Fibroblast of lung (primary cell): ENCODE measurements around the gene NR6A1. TPM values are rescaled to one million over a fixed set of nuclear protein-coding genes. Genes with fewer than 3 reads are reported as not detected.

Experiments used
- DNase-seq, 2 donors: peaks; one replicate each; pipeline versions ENCODE4 v3.0.0 to v3.0.0-alpha.2; 2010; ENCODE audit warnings: low read depth in 2 of 2
- H2AFZ ChIP-seq: 2 replicates; pipeline ENCODE4 v1.5.1; 2012; ENCODE audit warnings: low read length, control low read depth, inconsistent platforms
- H3K27ac ChIP-seq: 2 replicates; pipeline ENCODE4 v1.5.1; 2011; ENCODE audit warnings: low read length, control low read depth; ENCODE audit not compliant: insufficient read depth
- H3K27me3 ChIP-seq: 2 replicates; pipeline ENCODE4 v1.5.1; 2011; ENCODE audit warnings: mild to moderate bottlenecking, low read length; ENCODE audit not compliant: control insufficient read depth, insufficient read depth
- H3K36me3 ChIP-seq: 2 replicates; pipeline ENCODE4 v1.5.1; 2011; ENCODE audit warnings: low read length; ENCODE audit not compliant: control insufficient read depth, insufficient read depth
- H3K4me1 ChIP-seq: 2 replicates; pipeline ENCODE4 v1.5.1; 2011; ENCODE audit warnings: low read length; ENCODE audit not compliant: control insufficient read depth, insufficient read depth; ENCODE audit errors: extremely low read depth
- H3K4me2 ChIP-seq: 2 replicates; pipeline ENCODE4 v1.5.1; 2011; ENCODE audit warnings: low read length, control low read depth; ENCODE audit not compliant: insufficient read depth; ENCODE audit errors: extremely low read depth
- H3K4me3 ChIP-seq, 4 experiments: fragments of 200-600 bp in 1 of 4; sonication (generic) in 1 of 4; replicated peaks in 1 of 4; 2 replicates each; pipeline ENCODE4 v1.5.1; 2011 to 2016; ENCODE audit warnings: low read length in 4 of 4, low read depth in 3 of 4, mild to moderate bottlenecking in 3 of 4, control low read depth in 2 of 4, inconsistent platforms in 1 of 4, mixed read lengths in 1 of 4; ENCODE audit not compliant: insufficient read depth in 1 of 4; ENCODE audit errors: control extremely low read depth in 1 of 4
- H3K79me2 ChIP-seq: 2 replicates; pipeline ENCODE4 v1.5.1; 2012; ENCODE audit warnings: mild to moderate bottlenecking, low read length, inconsistent platforms; ENCODE audit not compliant: control insufficient read depth, insufficient read depth
- H3K9ac ChIP-seq: 2 replicates; pipeline ENCODE4 v1.5.1; 2011; ENCODE audit warnings: mild to moderate bottlenecking, low read length, control low read depth; ENCODE audit not compliant: insufficient read depth
- H3K9me3 ChIP-seq: 2 replicates; pipeline ENCODE4 v1.5.1; 2012; ENCODE audit warnings: low read depth, low read length; ENCODE audit not compliant: control insufficient read depth, insufficient read depth
- H4K20me1 ChIP-seq: 2 replicates; pipeline ENCODE4 v1.5.1; 2011; ENCODE audit warnings: low read length; ENCODE audit not compliant: control insufficient read depth, insufficient read depth; ENCODE audit errors: extremely low read depth
- CTCF ChIP-seq, 2 donors: IDR thresholded peaks in 1 of 2; conservative IDR thresholded peaks in 1 of 2; 1 replicate in 1 of 2; 2 replicates in 1 of 2; pipeline ENCODE4 v1.5.1; 2011 to 2012; ENCODE audit warnings: low read length in 2 of 2, control low read depth in 1 of 2, inconsistent platforms in 1 of 2, low read depth in 1 of 2, mild to moderate bottlenecking in 1 of 2
- EZH2 ChIP-seq: IDR thresholded peaks from 2 replicates; pipeline ENCODE4 v1.5.1; 2012; ENCODE audit warnings: low read length, control low read depth, mild to moderate bottlenecking; ENCODE audit errors: missing control alignments
- polyA plus RNA-seq, 2 donors: library from polyadenylated mRNA; depleted of rRNA in 1 of 2; stranded (reverse) in 1 of 2; unstranded in 1 of 2; fragments of >200 nt; gene quantifications; 2 replicates each; pipeline ENCODE4 v1.2.1, GENCODE V29; 2011 to 2012; ENCODE audit warnings: missing spikeins in 1 of 2
- total RNA-seq: library from RNA; depleted of rRNA; stranded (reverse); fragments of >200 nt; gene quantifications from 2 replicates; pipeline ENCODE4 v1.2.1, GENCODE V29; 2014

The NR6A1 gene
- total and polyA plus RNA-seq, 2 donors (not counting 1 experiment from before 2014, with no cell fraction given) = 0.07 to 0.50 TPM

- Histone ChIP-seq H3K9me3 (no peaks in the 10 kb centered on the region), H3K36me3 (no peaks in the 10 kb centered on the region), H3K79me2 (no peaks in the 10 kb centered on the region), H3K4me1 (peaks cover 3% of the 10 kb centered on the region), H3K27me3 (no peaks in the 10 kb centered on the region), H3K27ac (no peak overlapping the region), H3K4me2 (no peak overlapping the region), H2AFZ (no peak overlapping the region), H4K20me1 (no peaks in the 10 kb centered on the region), H3K4me3 (no peak overlapping the region), H3K9ac (no peak overlapping the region)
- TF ChIP-seq CTCF (conservative IDR thresholded peaks at IDR 0.05 in 1 of 2, IDR thresholded peaks at IDR 0.05 in 1 of 2; ENCODE audit: low read depth in 1 of 2, low read length in 2 of 2) (no peak), EZH2 (no peak)
- DNase-seq = peak; percentile 57 to 75
Measured at GRCh38 chr9:124716808-124717207, 54.3 kb downstream of the NR6A1 start.

GRCh38 chr9:124710766-124711165 lies 60.3 kb downstream of the NR6A1 start:
- Histone ChIP-seq H3K4me2 (no peak overlapping the region), H3K79me2 (no peaks in the 10 kb centered on the region), H3K27ac (no peak overlapping the region), H3K9me3 (no peaks in the 10 kb centered on the region), H3K4me1 (no peaks in the 10 kb centered on the region), H3K36me3 (no peaks in the 10 kb centered on the region), H3K4me3 (no peak overlapping the region), H3K27me3 (no peaks in the 10 kb centered on the region), H4K20me1 (no peaks in the 10 kb centered on the region), H2AFZ (no peak overlapping the region), H3K9ac (no peak overlapping the region)
- DNase-seq = no peak
- no peak for TF ChIP-seq CTCF (conservative IDR thresholded peaks at IDR 0.05 in 1 of 2, IDR thresholded peaks at IDR 0.05 in 1 of 2; ENCODE audit: low read depth in 1 of 2, low read length in 2 of 2)
- TF ChIP-seq EZH2 = no peak

GRCh38 chr9:124709292-124709690 lies 61.8 kb downstream of the NR6A1 start:
- no peak for TF ChIP-seq EZH2
- no peak for TF ChIP-seq CTCF (conservative IDR thresholded peaks at IDR 0.05 in 1 of 2, IDR thresholded peaks at IDR 0.05 in 1 of 2; ENCODE audit: low read depth in 1 of 2, low read length in 2 of 2)
- Histone ChIP-seq H3K4me3 (no peak overlapping the region), H3K36me3 (no peaks in the 10 kb centered on the region), H3K79me2 (no peaks in the 10 kb centered on the region), H3K9me3 (no peaks in the 10 kb centered on the region), H3K27ac (no peak overlapping the region), H3K27me3 (no peaks in the 10 kb centered on the region), H2AFZ (no peak overlapping the region), H3K9ac (no peak overlapping the region), H4K20me1 (no peaks in the 10 kb centered on the region), H3K4me2 (no peak overlapping the region), H3K4me1 (no peaks in the 10 kb centered on the region)
- DNase-seq = no peak
